Measurements from ENCODE around the gene PACS1.

Gene PACS1

DNA sequence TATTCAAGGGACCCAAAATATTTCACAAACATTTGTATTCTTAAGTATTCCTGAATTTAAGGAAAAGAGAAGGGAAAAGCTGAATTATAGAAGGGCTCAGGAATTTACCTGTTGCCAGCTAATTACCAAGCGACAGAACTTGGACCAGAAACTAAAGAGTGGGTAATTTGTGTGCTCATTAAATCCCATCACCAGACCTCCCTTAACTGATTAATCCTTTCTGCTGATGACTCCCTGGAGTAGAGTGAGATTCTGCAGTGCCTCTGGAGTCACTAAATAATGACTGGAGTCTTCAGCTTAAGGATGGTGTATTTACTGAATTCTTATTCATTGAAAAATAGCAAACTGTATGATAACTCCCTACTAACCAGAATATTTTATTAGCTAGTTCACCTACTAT is 124.3 kb downstream of the PACS1 start:
- in situ Hi-C loops (cut with HindIII; ENCODE audit: low sequenced_read_pairs), result no loop called here
- no peak for DNase-seq (ENCODE audit: low read depth)
- H3K4me3 ChIP-seq (ENCODE audit: low read depth, low read length), result no peak overlapping the region
- TF ChIP-seq, protein P1, sequence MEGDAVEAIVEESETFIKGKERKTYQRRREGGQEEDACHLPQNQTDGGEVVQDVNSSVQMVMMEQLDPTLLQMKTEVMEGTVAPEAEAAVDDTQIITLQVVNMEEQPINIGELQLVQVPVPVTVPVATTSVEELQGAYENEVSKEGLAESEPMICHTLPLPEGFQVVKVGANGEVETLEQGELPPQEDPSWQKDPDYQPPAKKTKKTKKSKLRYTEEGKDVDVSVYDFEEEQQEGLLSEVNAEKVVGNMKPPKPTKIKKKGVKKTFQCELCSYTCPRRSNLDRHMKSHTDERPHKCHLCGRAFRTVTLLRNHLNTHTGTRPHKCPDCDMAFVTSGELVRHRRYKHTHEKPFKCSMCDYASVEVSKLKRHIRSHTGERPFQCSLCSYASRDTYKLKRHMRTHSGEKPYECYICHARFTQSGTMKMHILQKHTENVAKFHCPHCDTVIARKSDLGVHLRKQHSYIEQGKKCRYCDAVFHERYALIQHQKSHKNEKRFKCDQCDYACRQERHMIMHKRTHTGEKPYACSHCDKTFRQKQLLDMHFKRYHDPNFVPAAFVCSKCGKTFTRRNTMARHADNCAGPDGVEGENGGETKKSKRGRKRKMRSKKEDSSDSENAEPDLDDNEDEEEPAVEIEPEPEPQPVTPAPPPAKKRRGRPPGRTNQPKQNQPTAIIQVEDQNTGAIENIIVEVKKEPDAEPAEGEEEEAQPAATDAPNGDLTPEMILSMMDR (IDR thresholded peaks at IDR 0.05; ENCODE audit: low read depth, low read length, missing control alignments), result no peak

DNA sequence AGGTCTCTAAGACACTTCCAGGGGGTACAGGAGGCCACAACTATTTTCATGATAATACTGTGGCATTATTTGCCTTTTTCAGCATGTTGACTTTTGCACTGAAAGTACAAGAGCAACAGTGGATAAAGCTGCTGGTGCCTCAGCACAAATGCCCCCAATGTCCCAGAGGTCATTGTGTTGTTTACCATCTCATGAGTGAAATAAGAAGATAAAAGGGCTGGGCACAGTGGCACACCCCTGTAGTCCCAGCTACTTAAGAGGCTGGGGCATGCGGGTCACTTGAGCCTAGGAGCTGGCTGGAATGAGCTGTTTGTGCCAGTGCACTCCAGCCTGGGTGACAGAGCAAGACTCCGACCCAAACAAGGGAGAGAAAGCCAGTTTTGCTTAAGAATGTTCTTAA is 125.8 kb downstream of the PACS1 start:
- TF ChIP-seq, protein P1 (IDR thresholded peaks at IDR 0.05; ENCODE audit: low read depth, low read length, missing control alignments), result no peak
- no peak overlapping the region for H3K4me3 ChIP-seq (ENCODE audit: low read depth, low read length)
- in situ Hi-C loops (cut with HindIII; ENCODE audit: low sequenced_read_pairs), result no loop called here
- DNase-seq (ENCODE audit: low read depth), result no peak

DNA sequence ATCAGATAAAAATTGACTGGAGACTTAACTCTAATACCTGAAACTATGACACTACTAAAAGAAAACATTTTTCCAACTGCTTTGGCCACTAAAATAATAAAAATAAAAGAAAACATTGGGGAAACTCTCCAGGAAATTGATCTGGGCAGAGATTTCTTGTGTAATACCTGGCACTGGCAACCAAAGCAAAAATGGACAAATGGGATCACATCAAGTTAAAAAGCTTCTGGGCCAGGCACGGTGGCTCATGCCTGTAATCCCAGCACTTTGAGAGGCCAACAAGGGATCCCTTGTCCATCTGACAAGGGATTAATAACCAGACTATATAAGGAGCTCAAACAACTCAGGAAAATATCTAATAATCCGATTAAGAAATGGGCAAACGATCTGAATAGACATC is 133.8 kb downstream of the PACS1 start:
- in situ Hi-C loops (cut with HindIII; ENCODE audit: low sequenced_read_pairs), result no loop called here
- TF ChIP-seq, protein P1 (IDR thresholded peaks at IDR 0.05; ENCODE audit: low read depth, low read length, missing control alignments), result no peak
- DNase-seq (ENCODE audit: low read depth), result no peak
- no peak overlapping the region for H3K4me3 ChIP-seq (ENCODE audit: low read depth, low read length)

DNA sequence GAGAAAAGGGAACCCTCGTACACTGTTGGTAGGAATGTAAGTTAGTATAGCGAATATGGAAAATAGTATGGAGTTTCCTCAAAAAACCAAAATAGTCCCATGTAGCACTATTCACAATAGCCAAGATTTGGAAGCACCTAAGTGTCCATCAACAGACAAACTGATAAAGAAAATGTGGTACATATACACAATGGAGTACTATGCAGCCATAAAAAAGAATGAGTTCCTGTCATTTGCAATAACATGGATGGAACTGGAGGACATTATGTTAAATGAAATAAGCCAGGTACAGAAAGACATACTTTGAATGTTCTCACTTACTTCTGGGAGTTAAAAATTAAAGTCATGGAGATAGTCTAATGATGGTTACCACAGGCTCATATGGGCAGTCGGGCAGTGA is 134.3 kb downstream of the PACS1 start:
- TF ChIP-seq, protein P1 (IDR thresholded peaks at IDR 0.05; ENCODE audit: low read depth, low read length, missing control alignments), result no peak
- no peak for DNase-seq (ENCODE audit: low read depth)
- in situ Hi-C loops (cut with HindIII; ENCODE audit: low sequenced_read_pairs), result no loop called here
- no peak overlapping the region for H3K4me3 ChIP-seq (ENCODE audit: low read depth, low read length)

DNA sequence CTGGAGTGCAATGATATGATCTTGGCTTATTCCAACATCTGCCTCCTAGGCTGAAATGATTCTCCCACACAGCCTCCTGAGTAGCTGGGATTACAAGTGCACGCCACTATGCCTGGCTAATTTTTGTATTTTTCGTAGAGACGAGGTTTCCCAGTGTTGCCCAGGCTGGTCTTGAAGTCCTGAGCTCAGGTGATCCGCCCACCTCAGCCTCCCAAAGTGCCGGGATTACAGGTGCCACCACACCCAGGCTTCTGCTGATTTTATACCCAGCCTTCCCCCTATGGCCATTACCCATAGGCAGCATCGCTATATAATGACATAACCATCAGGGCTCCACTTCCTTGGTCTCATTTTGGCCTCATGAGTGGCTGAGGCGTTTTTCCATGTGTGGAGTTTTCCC is 137.7 kb downstream of the PACS1 start:
- no peak overlapping the region for H3K4me3 ChIP-seq (ENCODE audit: low read depth, low read length)
- TF ChIP-seq, protein P1 (IDR thresholded peaks at IDR 0.05; ENCODE audit: low read depth, low read length, missing control alignments), result no peak
- no peak for DNase-seq (ENCODE audit: low read depth)
- in situ Hi-C loops (cut with HindIII; ENCODE audit: low sequenced_read_pairs), result no loop called here

DNA sequence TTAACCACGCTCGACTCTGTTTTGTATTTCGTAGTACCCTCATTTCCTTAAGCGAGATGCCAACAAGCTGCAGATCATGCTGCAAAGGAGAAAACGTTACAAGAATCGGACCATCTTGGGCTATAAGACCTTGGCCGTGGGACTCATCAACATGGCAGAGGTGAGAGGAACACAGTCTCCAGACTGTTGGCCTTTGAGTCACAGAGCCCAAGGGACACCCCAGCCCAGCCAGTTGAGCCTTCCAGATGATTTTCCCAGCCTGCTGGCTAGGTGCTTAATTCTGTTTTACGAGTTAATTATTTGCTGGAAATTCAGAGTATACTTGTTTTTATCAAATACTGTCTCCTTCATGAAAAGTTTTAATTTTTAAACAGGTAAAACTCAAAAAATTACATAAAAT is 141.0 kb downstream of the PACS1 start:
- H3K4me3 ChIP-seq (ENCODE audit: low read depth, low read length), result no peak overlapping the region
- DNase-seq (ENCODE audit: low read depth), result no peak
- TF ChIP-seq, protein P1 (IDR thresholded peaks at IDR 0.05; ENCODE audit: low read depth, low read length, missing control alignments), result no peak
- in situ Hi-C loops (cut with HindIII; ENCODE audit: low sequenced_read_pairs), result no loop called here

DNA sequence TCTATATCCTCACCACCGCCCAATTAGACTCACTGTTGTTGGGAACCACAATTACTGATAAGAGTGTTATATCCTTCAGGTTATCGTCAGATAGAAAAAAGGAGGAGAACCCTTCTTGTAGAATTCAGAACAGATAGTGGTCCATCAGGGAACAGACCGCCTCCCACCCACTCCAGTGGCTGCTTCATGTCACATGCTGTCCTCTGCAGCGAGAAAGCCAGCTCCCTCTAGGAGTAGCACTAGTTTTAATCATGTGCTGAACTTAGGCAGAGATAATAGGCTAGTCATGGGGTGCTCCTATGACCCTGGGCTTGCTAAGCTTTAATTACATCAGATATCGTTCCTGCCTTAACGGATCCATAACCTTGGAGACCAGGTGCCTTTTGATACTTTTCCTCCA is 146.8 kb downstream of the PACS1 start:
- H3K4me3 ChIP-seq (ENCODE audit: low read depth, low read length), result no peak overlapping the region
- DNase-seq (ENCODE audit: low read depth), result no peak
- in situ Hi-C loops (cut with HindIII; ENCODE audit: low sequenced_read_pairs), result loop anchor here (5.0 kb wide), 1 partner anchor 65 kb away; no protein-coding TSS in a partner anchor
- TF ChIP-seq, protein P1 (IDR thresholded peaks at IDR 0.05; ENCODE audit: low read depth, low read length, missing control alignments), result no peak
